ENCODE data around the gene RERE.
"Not testable (repeated sequence)": the region's sequence is repeated elsewhere in the genome, so short reads cannot be mapped to it uniquely, and the experiment has no call there.

Gene RERE

GRCh38 chr1:8818789-8819188 is 1.3 kb upstream of the RERE start:
- not testable (repeated sequence) for H3K9ac ChIP-seq (ENCODE audit: low read length in 5 of 5); H3K9me3 ChIP-seq (ENCODE audit: control insufficient read depth in 5 of 5, low read length in 5 of 5); H3K36me3 ChIP-seq (ENCODE audit: control insufficient read depth in 5 of 5, insufficient read depth in 5 of 5, low read length in 5 of 5); H3K27me3 ChIP-seq (ENCODE audit: control insufficient read depth in 5 of 5, insufficient read depth in 4 of 5, low read length in 5 of 5)
- peak overlapping the region in 3 of 5 donors; percentile 63 to 88 (median 68) for H3K4me3 ChIP-seq (ENCODE audit: low read depth in 1 of 5, low read length in 5 of 5)
- peaks cover 0 to 54% (median 46%) of the 10 kb centered on the region in 5 donors for H3K4me1 ChIP-seq (ENCODE audit: control insufficient read depth in 5 of 5, insufficient read depth in 5 of 5, low read length in 5 of 5)
- peak overlapping the region; percentile 92 for H3K27ac ChIP-seq (ENCODE audit: low read depth, low read length)

GRCh38 chr1:8818325-8818775 is 910 bp upstream of the RERE start:
- Histone ChIP-seq H3K9ac (ENCODE audit: low read length in 5 of 5) (peak overlapping the region; percentile 76 to 94 (median 85)), H3K9me3 (ENCODE audit: control insufficient read depth in 5 of 5, low read length in 5 of 5) (no peaks in the 10 kb centered on the region), H3K27ac (ENCODE audit: low read depth, low read length) (peak overlapping the region; percentile 92), H3K4me3 (ENCODE audit: low read depth in 1 of 5, low read length in 5 of 5) (peak overlapping the region; percentile 63 to 88 (median 74)), H3K36me3 (ENCODE audit: control insufficient read depth in 5 of 5, insufficient read depth in 5 of 5, low read length in 5 of 5) (no peaks in the 10 kb centered on the region), H3K4me1 (ENCODE audit: control insufficient read depth in 5 of 5, insufficient read depth in 5 of 5, low read length in 5 of 5) (peaks cover 0 to 57% (median 42%) of the 10 kb centered on the region in 5 donors), H3K27me3 (ENCODE audit: control insufficient read depth in 5 of 5, insufficient read depth in 4 of 5, low read length in 5 of 5) (no peaks in the 10 kb centered on the region)

GRCh38 chr1:8816831-8817411 is 519 bp downstream of the RERE start:
- Histone ChIP-seq H3K27ac (ENCODE audit: low read depth, low read length) (peak overlapping the region; percentile 92), H3K36me3 (ENCODE audit: control insufficient read depth in 5 of 5, insufficient read depth in 5 of 5, low read length in 5 of 5) (no peaks in the 10 kb centered on the region), H3K27me3 (ENCODE audit: control insufficient read depth in 5 of 5, insufficient read depth in 4 of 5, low read length in 5 of 5) (no peaks in the 10 kb centered on the region), H3K4me1 (ENCODE audit: control insufficient read depth in 5 of 5, insufficient read depth in 5 of 5, low read length in 5 of 5) (peaks cover 0 to 52% (median 31%) of the 10 kb centered on the region in 5 donors), H3K9ac (ENCODE audit: low read length in 5 of 5) (peak overlapping the region; percentile 59 to 97 (median 91)), H3K9me3 (ENCODE audit: control insufficient read depth in 5 of 5, low read length in 5 of 5) (no peaks in the 10 kb centered on the region), H3K4me3 (ENCODE audit: low read depth in 1 of 5, low read length in 5 of 5) (peak overlapping the region; percentile 87 to 91 (median 88))

GRCh38 chr1:8816264-8816663 is 1.2 kb downstream of the RERE start:
- H3K4me1 ChIP-seq (ENCODE audit: control insufficient read depth in 5 of 5, insufficient read depth in 5 of 5, low read length in 5 of 5), result peaks cover 0 to 48% (median 31%) of the 10 kb centered on the region in 5 donors
- no peaks in the 10 kb centered on the region for H3K27me3 ChIP-seq (ENCODE audit: control insufficient read depth in 5 of 5, insufficient read depth in 4 of 5, low read length in 5 of 5)
- no peaks in the 10 kb centered on the region for H3K9me3 ChIP-seq (ENCODE audit: control insufficient read depth in 5 of 5, low read length in 5 of 5)

GRCh38 chr1:8815582-8816151 is 1.8 kb downstream of the RERE start:
- peak overlapping the region; percentile 6 to 91 (median 87) for H3K4me3 ChIP-seq (ENCODE audit: low read depth in 1 of 5, low read length in 5 of 5)
- H3K9me3 ChIP-seq (ENCODE audit: control insufficient read depth in 5 of 5, low read length in 5 of 5), result no peaks in the 10 kb centered on the region
- H3K9ac ChIP-seq (ENCODE audit: low read length in 5 of 5), result peak overlapping the region in 3 of 5 donors; percentile 39 to 97 (median 54)
- H3K36me3 ChIP-seq (ENCODE audit: control insufficient read depth in 5 of 5, insufficient read depth in 5 of 5, low read length in 5 of 5), result no peaks in the 10 kb centered on the region
- peak overlapping the region; percentile 92 for H3K27ac ChIP-seq (ENCODE audit: low read depth, low read length)
- H3K27me3 ChIP-seq (ENCODE audit: control insufficient read depth in 5 of 5, insufficient read depth in 4 of 5, low read length in 5 of 5), result no peaks in the 10 kb centered on the region
- peaks cover 0 to 48% (median 31%) of the 10 kb centered on the region in 5 donors for H3K4me1 ChIP-seq (ENCODE audit: control insufficient read depth in 5 of 5, insufficient read depth in 5 of 5, low read length in 5 of 5)

More at GRCh38 chr1:8816264-8816663, 1.2 kb downstream of the RERE start:
- Histone ChIP-seq H3K9ac (ENCODE audit: low read length in 5 of 5) (peak overlapping the region in 4 of 5 donors; percentile 91 to 97 (median 94)), H3K36me3 (ENCODE audit: control insufficient read depth in 5 of 5, insufficient read depth in 5 of 5, low read length in 5 of 5) (no peaks in the 10 kb centered on the region), H3K4me3 (ENCODE audit: low read depth in 1 of 5, low read length in 5 of 5) (peak overlapping the region; percentile 87 to 91 (median 88)), H3K27ac (ENCODE audit: low read depth, low read length) (peak overlapping the region; percentile 92)

- H3K9ac ChIP-seq (ENCODE audit: low read length in 5 of 5), result peak overlapping the region in 1 of 5 donors; percentile 97
These were observed 2.6 kb downstream of the RERE start for GRCh38 chr1:8814865-8815264.

DNA sequence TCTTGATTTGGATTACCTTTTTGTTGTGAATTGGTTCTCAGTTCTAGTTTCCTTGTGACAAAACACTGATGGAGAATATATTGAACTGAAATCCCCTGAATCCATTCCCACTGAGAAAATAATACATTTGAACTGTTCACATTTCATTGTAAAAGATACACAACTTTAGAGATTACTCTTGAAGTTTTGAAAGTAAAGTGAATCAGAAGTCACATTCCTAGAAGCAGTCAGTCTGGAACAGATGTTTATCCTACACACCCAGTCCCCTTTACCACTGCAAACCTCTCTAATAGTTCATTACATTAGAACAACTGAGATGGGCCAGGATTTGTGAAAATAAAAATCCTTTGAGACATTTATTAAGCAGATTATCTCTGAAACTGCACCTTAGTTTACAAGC is 3.4 kb downstream of the RERE start:
- no peak overlapping the region for H3K9ac ChIP-seq (ENCODE audit: low read length in 5 of 5)
- no peaks in the 10 kb centered on the region for H3K9me3 ChIP-seq (ENCODE audit: control insufficient read depth in 5 of 5, low read length in 5 of 5)
- H3K27ac ChIP-seq (ENCODE audit: low read depth, low read length), result peak overlapping the region; percentile 29
- no peak overlapping the region for H3K4me3 ChIP-seq (ENCODE audit: low read depth in 1 of 5, low read length in 5 of 5)
- peaks cover 0 to 48% (median 31%) of the 10 kb centered on the region in 5 donors for H3K4me1 ChIP-seq (ENCODE audit: control insufficient read depth in 5 of 5, insufficient read depth in 5 of 5, low read length in 5 of 5)
- H3K36me3 ChIP-seq (ENCODE audit: control insufficient read depth in 5 of 5, insufficient read depth in 5 of 5, low read length in 5 of 5), result no peaks in the 10 kb centered on the region
- no peaks in the 10 kb centered on the region for H3K27me3 ChIP-seq (ENCODE audit: control insufficient read depth in 5 of 5, insufficient read depth in 4 of 5, low read length in 5 of 5)

More at GRCh38 chr1:8814865-8815264, 2.6 kb downstream of the RERE start:
- Histone ChIP-seq H3K27me3 (ENCODE audit: control insufficient read depth in 5 of 5, insufficient read depth in 4 of 5, low read length in 5 of 5) (no peaks in the 10 kb centered on the region), H3K9me3 (ENCODE audit: control insufficient read depth in 5 of 5, low read length in 5 of 5) (no peaks in the 10 kb centered on the region), H3K27ac (ENCODE audit: low read depth, low read length) (no peak overlapping the region), H3K4me3 (ENCODE audit: low read depth in 1 of 5, low read length in 5 of 5) (no peak overlapping the region), H3K4me1 (ENCODE audit: control insufficient read depth in 5 of 5, insufficient read depth in 5 of 5, low read length in 5 of 5) (peaks cover 0 to 48% (median 31%) of the 10 kb centered on the region in 5 donors), H3K36me3 (ENCODE audit: control insufficient read depth in 5 of 5, insufficient read depth in 5 of 5, low read length in 5 of 5) (no peaks in the 10 kb centered on the region)

DNA sequence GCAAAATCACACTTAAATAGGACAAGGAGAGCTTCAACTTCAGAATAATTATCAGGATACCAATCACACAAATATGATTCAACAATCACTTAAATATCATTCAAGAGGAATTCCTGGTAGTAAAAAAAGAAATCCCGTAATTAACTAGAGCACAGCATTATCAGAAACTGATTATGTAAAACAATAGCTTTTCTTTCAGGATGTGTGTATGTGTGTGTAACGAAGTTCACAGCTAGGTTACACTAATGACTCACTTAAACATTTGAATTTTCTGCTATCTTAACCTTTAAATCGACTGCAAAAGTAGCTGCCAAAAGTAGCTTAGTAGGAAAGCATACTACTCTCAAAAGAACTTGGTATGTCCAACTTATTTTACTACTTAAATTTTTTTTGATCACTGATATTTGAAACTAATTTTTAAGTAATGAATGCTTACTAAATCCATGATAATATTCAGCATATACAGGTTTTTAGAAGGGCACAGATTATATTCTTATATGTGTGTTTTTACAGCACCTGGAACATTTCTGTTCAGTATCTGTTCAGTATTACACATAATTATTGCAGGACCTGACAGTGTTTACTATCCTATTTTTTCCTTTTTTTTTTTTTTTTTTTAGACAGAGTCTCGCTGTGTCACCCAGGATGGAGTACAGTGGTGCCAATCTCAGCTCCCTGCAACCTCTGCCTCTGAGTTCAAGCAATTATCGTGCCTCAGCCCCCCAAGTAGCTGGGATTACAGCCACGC is 4.2 kb downstream of the RERE start:
- H3K27me3 ChIP-seq (ENCODE audit: control insufficient read depth in 5 of 5, insufficient read depth in 4 of 5, low read length in 5 of 5), result no peaks in the 10 kb centered on the region
- no peak overlapping the region for H3K9ac ChIP-seq (ENCODE audit: low read length in 5 of 5)
- no peaks in the 10 kb centered on the region for H3K36me3 ChIP-seq (ENCODE audit: control insufficient read depth in 5 of 5, insufficient read depth in 5 of 5, low read length in 5 of 5)
- peak overlapping the region; percentile 29 for H3K27ac ChIP-seq (ENCODE audit: low read depth, low read length)
- no peak overlapping the region for H3K4me3 ChIP-seq (ENCODE audit: low read depth in 1 of 5, low read length in 5 of 5)
- H3K9me3 ChIP-seq (ENCODE audit: control insufficient read depth in 5 of 5, low read length in 5 of 5), result no peaks in the 10 kb centered on the region
- H3K4me1 ChIP-seq (ENCODE audit: control insufficient read depth in 5 of 5, insufficient read depth in 5 of 5, low read length in 5 of 5), result peaks cover 0 to 43% (median 29%) of the 10 kb centered on the region in 5 donors

DNA sequence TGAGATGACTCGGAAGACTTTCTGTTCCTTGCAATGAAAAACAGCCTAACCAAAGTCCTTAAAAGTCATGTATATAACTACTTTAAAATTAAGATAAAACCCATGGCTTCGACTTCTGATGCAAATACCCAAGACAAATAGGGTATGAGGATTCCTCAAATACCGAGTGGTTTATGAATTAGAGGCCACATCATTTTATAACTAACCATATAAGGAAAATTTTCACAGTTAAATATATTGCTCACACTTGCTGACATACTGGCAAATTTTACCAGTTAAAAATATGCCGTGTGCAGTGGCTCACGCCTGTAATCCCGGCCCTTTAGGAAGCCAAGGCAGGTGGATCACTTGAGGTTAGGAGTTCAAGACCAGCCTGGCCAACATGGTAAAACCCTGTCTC is 5.4 kb downstream of the RERE start:
- no peaks in the 10 kb centered on the region for H3K9me3 ChIP-seq (ENCODE audit: control insufficient read depth in 5 of 5, low read length in 5 of 5)
- H3K4me3 ChIP-seq (ENCODE audit: low read depth in 1 of 5, low read length in 5 of 5), result no peak overlapping the region
- H3K27ac ChIP-seq (ENCODE audit: low read depth, low read length), result no peak overlapping the region
- peaks cover 0 to 41% (median 27%) of the 10 kb centered on the region in 5 donors for H3K4me1 ChIP-seq (ENCODE audit: control insufficient read depth in 5 of 5, insufficient read depth in 5 of 5, low read length in 5 of 5)
- H3K36me3 ChIP-seq (ENCODE audit: control insufficient read depth in 5 of 5, insufficient read depth in 5 of 5, low read length in 5 of 5), result no peaks in the 10 kb centered on the region
- H3K9ac ChIP-seq (ENCODE audit: low read length in 5 of 5), result no peak overlapping the region
- no peaks in the 10 kb centered on the region for H3K27me3 ChIP-seq (ENCODE audit: control insufficient read depth in 5 of 5, insufficient read depth in 4 of 5, low read length in 5 of 5)

DNA sequence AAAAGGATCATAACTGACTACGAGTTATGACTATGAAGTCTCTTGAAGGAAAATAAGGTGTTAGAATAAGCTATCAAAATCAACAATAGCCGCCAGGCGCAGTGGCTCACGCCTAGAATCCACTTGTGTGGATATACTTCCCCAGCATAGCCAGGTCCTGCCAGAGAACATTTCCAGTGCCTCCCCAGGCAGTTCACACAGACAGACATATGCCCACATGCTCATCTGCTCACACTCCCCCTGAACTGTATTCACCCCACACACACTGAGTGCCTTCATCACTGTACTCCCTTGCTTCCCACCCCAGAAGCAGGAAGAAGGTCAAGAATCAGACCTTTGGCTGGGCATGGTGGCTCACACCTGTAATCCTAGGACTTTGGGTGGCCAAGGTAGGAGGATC is 6.5 kb downstream of the RERE start:
- H3K9me3 ChIP-seq (ENCODE audit: control insufficient read depth in 5 of 5, low read length in 5 of 5), result no peaks in the 10 kb centered on the region
- H3K27me3 ChIP-seq (ENCODE audit: control insufficient read depth in 5 of 5, insufficient read depth in 4 of 5, low read length in 5 of 5), result no peaks in the 10 kb centered on the region
- H3K4me1 ChIP-seq (ENCODE audit: control insufficient read depth in 5 of 5, insufficient read depth in 5 of 5, low read length in 5 of 5), result peaks cover 0 to 32% (median 21%) of the 10 kb centered on the region in 5 donors
- H3K4me3 ChIP-seq (ENCODE audit: low read depth in 1 of 5, low read length in 5 of 5), result no peak overlapping the region
- H3K27ac ChIP-seq (ENCODE audit: low read depth, low read length), result no peak overlapping the region
- H3K9ac ChIP-seq (ENCODE audit: low read length in 5 of 5), result no peak overlapping the region
- H3K36me3 ChIP-seq (ENCODE audit: control insufficient read depth in 5 of 5, insufficient read depth in 5 of 5, low read length in 5 of 5), result no peaks in the 10 kb centered on the region
